Liver (tissue), 9 donors: ENCODE results near the gene PSMC6. TPM values are rescaled to one million over a fixed set of nuclear protein-coding genes. Genes with fewer than 3 reads are reported as not detected.

Experiments used
- DNase-seq: peaks from one replicate; pipeline ENCODE4 v3.0.0-alpha.2; 2017; ENCODE audit warnings: low spot score
- H3K27ac ChIP-seq, 2 donors: one replicate each; pipeline ENCODE4 v1.7.0; 2013; ENCODE audit warnings: inconsistent platforms in 2 of 2, low read length in 2 of 2, control low read depth in 1 of 2, low read depth in 1 of 2, mild to moderate bottlenecking in 1 of 2
- H3K27me3 ChIP-seq, 4 donors: one replicate each; pipeline versions ENCODE4 v1.6.1 to v1.7.0; 2013; ENCODE audit warnings: low read length in 3 of 4, inconsistent platforms in 1 of 4, mild to moderate bottlenecking in 1 of 4, moderate library complexity in 1 of 4; ENCODE audit not compliant: control insufficient read depth in 4 of 4, insufficient read depth in 4 of 4
- H3K36me3 ChIP-seq, 4 donors: one replicate each; pipeline versions ENCODE4 v1.6.1 to v1.7.0; 2013; ENCODE audit warnings: low read length in 3 of 4, mild to moderate bottlenecking in 3 of 4, low read depth in 1 of 4, moderate library complexity in 1 of 4; ENCODE audit not compliant: control insufficient read depth in 4 of 4, insufficient read depth in 3 of 4
- H3K4me1 ChIP-seq, 4 donors: one replicate each; pipeline versions ENCODE4 v1.6.1 to v1.7.0; 2013; ENCODE audit warnings: low read length in 3 of 4, mild to moderate bottlenecking in 3 of 4, moderate library complexity in 1 of 4; ENCODE audit not compliant: control insufficient read depth in 4 of 4, insufficient read depth in 4 of 4
- H3K4me3 ChIP-seq, 3 donors: one replicate each; pipeline versions ENCODE4 v1.6.1 to v1.7.0; 2013; ENCODE audit warnings: low read length in 3 of 3, control low read depth in 1 of 3, low read depth in 1 of 3, mild to moderate bottlenecking in 1 of 3
- H3K9ac ChIP-seq, 2 donors: one replicate each; pipeline ENCODE4 v1.7.0; 2013; ENCODE audit warnings: low read length in 2 of 2, mild to moderate bottlenecking in 2 of 2, moderate library complexity in 2 of 2, control low read depth in 1 of 2, low read depth in 1 of 2
- H3K9me3 ChIP-seq, 4 donors: one replicate each; pipeline versions ENCODE4 v1.6.1 to v1.7.0; 2013; ENCODE audit warnings: low read length in 3 of 4; ENCODE audit not compliant: control insufficient read depth in 4 of 4
- ATF3 ChIP-seq: IDR thresholded peaks from 2 replicates; pipeline ENCODE4 v1.6.1; 2016; ENCODE audit warnings: antibody characterized with exemption
- EGR1 ChIP-seq, 2 donors: IDR thresholded peaks; 2 replicates each; pipeline ENCODE4 v1.6.1; 2016 to 2018; ENCODE audit warnings: antibody characterized with exemption in 2 of 2, low read depth in 2 of 2
- FOXA1 ChIP-seq: IDR thresholded peaks from 2 replicates; pipeline ENCODE4 v1.6.1; 2016; ENCODE audit warnings: antibody characterized with exemption
- FOXA2 ChIP-seq: IDR thresholded peaks from 2 replicates; pipeline ENCODE4 v1.6.1; 2016; ENCODE audit warnings: antibody characterized with exemption
- HNF4G ChIP-seq: IDR thresholded peaks from 2 replicates; pipeline ENCODE4 v1.6.1; 2016; ENCODE audit warnings: antibody characterized with exemption
- JUND ChIP-seq, 2 donors: IDR thresholded peaks; 2 replicates each; pipeline ENCODE4 v1.6.1; 2016; ENCODE audit warnings: antibody characterized with exemption in 2 of 2
- RAD21 ChIP-seq, 2 donors: IDR thresholded peaks; 2 replicates each; pipeline ENCODE4 v1.6.1; 2016; ENCODE audit warnings: antibody characterized with exemption in 2 of 2, mild to moderate bottlenecking in 2 of 2
- ZBTB33 ChIP-seq: IDR thresholded peaks from 2 replicates; pipeline ENCODE4 v1.6.1; 2016; ENCODE audit warnings: antibody characterized with exemption
- WGBS: extraction: QIAGEN DNeasy Blood & Tissue Kit; methylation state at CpG from one replicate; pipeline ENCODE4 v1.1.7; 2013; 5-methylcytosine and 5-hydroxymethylcytosine counted together
- polyA plus RNA-seq, 2 donors: library from polyadenylated mRNA; stranded (reverse) in 1 of 2; unstranded in 1 of 2; fragments of 200-250 nt in 1 of 2; fragments of >200 nt in 1 of 2; fragmentation: Nextera tagmentation in 1 of 2; extraction: Ambion mirVana in 1 of 2; gene quantifications; one replicate each; pipeline versions ENCODE4 v1.2.1 to v1.2.3, GENCODE V29; 2013 to 2015
- total RNA-seq, 2 donors: library from RNA; depleted of rRNA; stranded (reverse); fragments of >200 nt; gene quantifications; one replicate each; pipeline ENCODE4 v1.2.3, GENCODE V29; 2014
- donor health status: healthy.
- donor health status: healthy.
- donor health status: healthy.
- donor health status: healthy.
- donor health status: healthy.

PSMC6 gene
- total and polyA plus RNA-seq, 4 donors: 43.2 to 98.9 (median 69.3) TPM

- Histone ChIP-seq H3K9me3 (no peaks in the 10 kb centered on the region), H3K27me3 (no peaks in the 10 kb centered on the region), H3K4me1 (peaks cover 5 to 30% (median 11%) of the 10 kb centered on the region in 4 donors), H3K9ac (peak overlapping the region; percentile 90 to 93), H3K4me3 (peak overlapping the region; percentile 91 to 98 (median 98)), H3K27ac (peak overlapping the region; percentile 91 to 93), H3K36me3 (peaks cover 4 to 15% (median 7%) of the 10 kb centered on the region in 4 donors)
- DNase-seq: no peak
- 1% methylated on average over 11 of the region's 11 CpGs for WGBS
- TF ChIP-seq FOXA1: no peak
- TF ChIP-seq FOXA2: no peak
- TF ChIP-seq EGR1 (IDR thresholded peaks at IDR 0.05; ENCODE audit: low read depth in 2 of 2): no peak
- TF ChIP-seq ATF3: no peak
- no peak for TF ChIP-seq ZBTB33
- TF ChIP-seq HNF4G: no peak
- TF ChIP-seq JUND (IDR thresholded peaks at IDR 0.05): no peak
These were observed 23.7 kb downstream of the PSMC6 start for GRCh38 chr14:52730709-52731111.

GRCh38 chr14:52733824-52734223, 26.8 kb downstream of the PSMC6 start:
- Histone ChIP-seq H3K4me1 (peaks cover 8 to 49% (median 19%) of the 10 kb centered on the region in 4 donors), H3K36me3 (peaks cover 0 to 4% (median 3%) of the 10 kb centered on the region in 4 donors), H3K4me3 (no peak overlapping the region), H3K9me3 (no peaks in the 10 kb centered on the region), H3K9ac (no peak overlapping the region), H3K27me3 (no peaks in the 10 kb centered on the region), H3K27ac (no peak overlapping the region)
- TF ChIP-seq EGR1 (IDR thresholded peaks at IDR 0.05; ENCODE audit: low read depth in 2 of 2): no peak
- DNase-seq: no peak
- 98% methylated on average over 9 of the region's 9 CpGs for WGBS

- H3K4me1 ChIP-seq: peaks cover 8 to 46% (median 19%) of the 10 kb centered on the region in 4 donors
- no peak for DNase-seq
- peaks cover 0 to 5% (median 4%) of the 10 kb centered on the region in 4 donors for H3K36me3 ChIP-seq
- no peak overlapping the region for H3K9ac ChIP-seq
- H3K4me3 ChIP-seq: no peak overlapping the region
- no peaks in the 10 kb centered on the region for H3K27me3 ChIP-seq
- H3K9me3 ChIP-seq: no peaks in the 10 kb centered on the region
- TF ChIP-seq ZBTB33 (no peak), RAD21 (IDR thresholded peaks at IDR 0.05) (no peak)
- 35% methylated on average over 1 of the region's 1 CpG for WGBS
- H3K27ac ChIP-seq: peak overlapping the region; percentile 36 to 57
These were observed 29.0 kb downstream of the PSMC6 start for GRCh38 chr14:52735921-52736489.

GRCh38 chr14:52738409-52738808, 31.4 kb downstream of the PSMC6 start:
- peaks cover 7 to 47% (median 15%) of the 10 kb centered on the region in 4 donors for H3K4me1 ChIP-seq
- H3K4me3 ChIP-seq: no peak overlapping the region
- DNase-seq: no peak
- no peak for TF ChIP-seq EGR1 (IDR thresholded peaks at IDR 0.05; ENCODE audit: low read depth in 2 of 2)
- no peaks in the 10 kb centered on the region for H3K9me3 ChIP-seq
- H3K27ac ChIP-seq: no peak overlapping the region
- no peaks in the 10 kb centered on the region for H3K27me3 ChIP-seq
- no peak overlapping the region for H3K9ac ChIP-seq
- peaks cover 0 to 2% (median 0%) of the 10 kb centered on the region in 4 donors for H3K36me3 ChIP-seq
